GM18909 (cell line): Measurements from ENCODE around the gene RNF44.

ENCODE experiments used
- ATAC-seq: cut with Tn5 transposase; IDR thresholded peaks from one replicate; pipeline ENCODE4 v1.9.1; 2021; ENCODE audit warnings: mild to moderate bottlenecking; ENCODE audit not compliant: unreplicated experiment, poor library complexity

Gene RNF44

DNA sequence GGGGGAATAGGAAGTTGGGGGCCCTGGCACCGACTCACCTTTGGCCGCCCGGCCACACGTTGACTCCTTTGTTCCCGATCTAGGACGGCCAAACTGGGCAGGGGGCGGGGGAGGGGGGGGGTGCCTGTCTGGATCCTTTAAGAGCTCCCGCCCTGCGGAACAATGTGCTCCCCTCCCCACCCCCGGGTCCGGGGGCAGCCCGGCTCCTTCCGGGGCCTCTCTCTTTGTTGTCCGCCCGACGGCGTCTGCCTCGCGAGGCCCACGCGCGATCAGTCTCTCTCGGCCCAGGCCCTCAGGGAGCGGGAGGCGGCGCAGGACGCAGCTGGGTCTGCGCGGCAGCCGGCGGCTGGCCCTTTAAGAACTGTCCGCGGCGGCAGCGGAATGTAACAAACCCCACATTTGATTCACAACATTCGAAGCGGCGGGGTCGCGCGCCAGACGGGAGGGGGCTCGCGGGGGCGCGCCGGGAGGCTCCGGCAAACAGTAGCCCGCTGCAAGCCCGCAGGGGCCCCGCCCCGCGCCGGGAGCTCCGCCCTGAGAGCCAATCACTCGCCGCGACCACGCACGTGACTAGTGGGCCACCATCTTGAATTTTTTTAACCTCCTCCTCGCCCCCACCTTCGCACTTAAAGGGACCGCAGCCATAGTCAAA is at the start of gene RNF44:
TSS of gene RNF44 (minus strand) at position 501 of the 652 bp plus-strand sequence. CDS start 4,930 bp downstream, outside the sequence.
- peak; percentile 56 for ATAC-seq

DNA sequence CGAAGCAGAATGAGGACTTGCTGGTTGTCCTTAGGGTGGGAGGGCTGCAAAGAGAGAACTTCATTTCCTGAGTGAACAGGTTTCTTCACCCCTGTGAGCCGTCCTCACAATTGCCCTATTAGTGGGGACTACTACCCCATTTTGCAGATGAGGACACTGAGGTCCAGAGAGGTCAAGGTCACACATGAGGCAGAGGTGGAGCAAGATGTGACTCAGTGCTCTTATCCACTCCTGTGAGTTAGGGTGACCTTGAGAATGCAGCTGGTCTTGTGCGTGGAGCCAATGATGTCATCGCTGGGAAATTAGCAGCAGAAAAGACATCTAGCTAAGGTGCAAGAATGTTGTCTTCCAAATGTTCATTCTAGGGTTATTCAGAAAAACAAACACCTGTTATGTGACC is 45.9 kb upstream of the RNF44 start:
- no peak for ATAC-seq

DNA sequence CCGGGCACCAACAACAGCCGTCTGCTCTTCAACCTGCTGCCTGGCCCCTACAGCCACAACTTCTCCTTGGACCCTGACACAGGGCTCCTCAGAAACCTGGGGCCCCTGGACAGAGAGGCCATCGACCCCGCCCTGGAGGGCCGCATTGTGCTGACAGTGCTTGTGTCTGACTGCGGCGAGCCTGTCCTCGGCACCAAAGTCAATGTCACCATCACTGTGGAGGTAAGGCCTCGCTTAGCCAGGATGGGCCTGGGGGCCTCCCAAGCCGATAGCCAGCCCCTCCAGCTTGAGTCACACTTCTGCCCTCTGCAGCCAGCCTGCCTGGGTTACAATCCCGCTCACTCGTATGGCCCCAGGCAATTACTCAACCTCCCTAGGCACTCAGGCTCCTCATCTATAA is 44.2 kb upstream of the RNF44 start:
- no peak for ATAC-seq

DNA sequence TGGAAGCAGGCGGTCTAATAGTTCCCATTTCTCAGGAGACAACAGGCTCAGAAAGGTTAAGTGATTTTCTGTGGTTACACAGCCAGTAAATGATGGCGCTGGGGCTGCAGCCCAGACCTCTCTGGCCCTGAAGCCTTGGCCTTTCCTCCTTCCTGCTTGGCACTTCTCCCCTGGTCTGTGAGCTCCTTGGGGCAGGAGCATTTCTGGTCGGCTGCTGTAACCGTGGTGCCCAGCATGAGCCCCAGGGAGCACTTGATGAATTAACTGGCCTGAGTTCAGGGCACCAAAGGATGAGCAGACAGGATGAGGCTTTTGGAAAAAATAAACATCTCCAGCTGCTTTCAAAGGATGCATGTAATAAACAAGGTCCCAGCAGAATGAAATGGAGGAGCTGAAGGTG is 42.1 kb upstream of the RNF44 start:
- no peak for ATAC-seq

DNA sequence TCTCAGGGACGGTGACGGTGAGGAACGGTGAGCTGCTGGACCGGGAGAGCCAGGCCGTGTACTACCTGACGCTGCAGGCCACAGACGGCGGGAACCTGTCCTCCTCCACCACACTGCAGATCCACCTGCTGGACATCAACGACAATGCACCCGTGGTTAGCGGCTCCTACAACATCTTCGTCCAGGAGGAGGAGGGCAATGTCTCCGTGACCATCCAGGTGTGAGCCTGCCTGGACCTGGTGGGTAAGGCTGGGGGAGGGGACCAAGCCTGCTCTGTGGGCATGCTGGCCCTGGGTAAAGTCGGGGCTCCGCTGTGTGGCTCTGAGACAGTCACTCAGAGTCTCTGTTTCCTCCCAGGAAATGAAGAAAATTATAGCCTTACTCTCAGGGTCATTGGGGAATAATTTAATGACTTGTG is 41.2 kb upstream of the RNF44 start:
- no peak for ATAC-seq

DNA sequence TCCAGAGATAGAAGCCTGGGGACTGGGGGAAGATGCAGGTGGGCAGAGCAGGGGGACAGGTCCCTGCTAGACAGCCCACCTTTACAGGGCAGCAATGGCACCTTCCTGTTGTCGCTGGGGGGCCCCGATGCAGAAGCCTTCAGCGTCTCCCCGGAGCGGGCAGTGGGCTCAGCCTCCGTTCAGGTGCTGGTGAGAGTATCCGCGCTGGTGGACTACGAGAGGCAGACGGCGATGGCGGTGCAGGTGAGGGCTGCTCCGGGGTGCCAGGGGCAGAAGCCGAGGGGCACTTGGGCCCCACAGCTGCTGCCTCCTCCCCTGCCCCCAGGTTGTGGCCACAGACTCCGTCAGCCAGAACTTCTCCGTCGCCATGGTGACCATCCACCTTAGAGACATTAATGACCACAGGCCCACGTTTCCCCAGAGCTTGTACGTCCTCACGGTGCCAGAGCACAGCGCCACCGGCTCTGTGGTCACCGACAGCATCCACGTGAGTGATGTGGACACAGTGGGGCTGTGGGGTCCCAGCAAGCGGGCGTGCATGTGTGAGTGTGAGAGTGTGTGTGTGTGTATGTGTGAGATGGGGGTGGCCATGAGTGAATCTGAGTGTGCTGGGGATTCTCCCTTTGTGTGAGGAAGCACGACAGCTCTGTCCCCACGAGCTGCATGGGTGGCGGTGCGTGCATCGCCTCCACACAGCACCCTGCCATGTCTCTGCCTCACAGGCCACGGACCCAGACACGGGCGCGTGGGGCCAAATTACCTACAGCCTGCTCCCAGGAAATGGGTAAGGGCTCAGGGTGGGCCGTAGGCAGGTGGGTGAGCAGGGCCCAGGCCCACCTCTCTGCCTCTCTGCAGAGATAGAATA is 40.3 kb upstream of the RNF44 start:
- no peak for ATAC-seq

DNA sequence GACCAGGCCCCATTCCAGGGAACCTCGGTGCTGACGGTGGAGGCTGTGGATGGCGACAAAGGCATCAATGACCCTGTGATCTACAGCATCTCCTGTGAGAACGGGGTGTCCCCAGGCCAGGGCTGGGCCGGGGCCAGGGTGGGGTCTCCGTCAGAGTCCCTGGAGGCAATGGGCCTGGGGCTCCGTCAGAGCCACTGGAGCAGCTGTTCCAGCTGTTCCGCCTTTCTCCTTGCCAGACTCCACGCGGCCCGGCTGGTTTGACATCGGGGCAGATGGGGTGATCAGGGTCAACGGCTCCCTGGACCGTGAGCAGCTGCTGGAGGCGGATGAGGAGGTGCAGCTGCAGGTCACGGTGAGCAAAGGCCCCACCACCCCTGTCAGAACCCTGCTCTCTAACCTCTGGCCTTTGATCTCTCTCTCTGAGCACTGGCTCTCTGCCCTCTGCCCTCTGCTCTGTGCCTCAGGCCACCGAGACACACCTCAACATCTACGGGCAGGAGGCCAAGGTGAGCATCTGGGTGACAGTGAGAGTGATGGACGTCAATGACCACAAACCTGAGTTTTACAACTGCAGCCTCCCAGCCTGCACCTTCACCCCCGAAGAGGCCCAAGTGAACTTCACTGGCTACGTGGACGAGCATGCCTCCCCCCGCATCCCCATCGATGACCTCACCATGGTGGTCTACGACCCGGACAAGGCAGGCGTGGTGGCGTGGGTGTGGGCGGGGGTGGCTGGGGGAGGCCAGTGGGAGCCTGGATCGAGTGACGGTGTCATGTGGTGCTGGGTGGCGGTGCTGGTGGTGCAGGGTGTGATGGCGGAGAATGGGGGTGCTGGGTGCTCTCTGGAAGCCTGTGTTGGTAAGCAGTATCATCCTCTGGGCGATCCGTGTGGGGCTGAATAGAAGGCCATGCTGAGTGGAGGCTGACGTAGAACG is 38.6 kb upstream of the RNF44 start:
- ATAC-seq: no peak

DNA sequence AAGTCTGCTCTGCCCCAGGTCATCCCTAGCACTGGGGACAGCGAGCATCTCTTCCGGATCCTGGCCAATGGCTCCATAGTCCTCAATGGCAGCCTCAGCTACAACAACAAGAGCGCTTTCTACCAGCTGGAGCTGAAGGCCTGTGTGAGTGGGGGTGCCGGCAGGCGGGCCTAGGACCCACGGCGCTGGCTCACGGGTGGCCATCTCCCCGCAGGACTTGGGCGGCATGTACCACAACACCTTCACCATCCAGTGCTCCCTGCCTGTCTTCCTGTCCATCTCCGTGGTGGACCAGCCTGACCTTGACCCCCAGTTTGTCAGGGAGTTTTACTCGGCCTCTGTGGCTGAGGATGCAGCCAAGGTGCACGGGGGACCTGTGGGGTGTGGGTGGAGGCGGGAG is 37.9 kb upstream of the RNF44 start:
- no peak for ATAC-seq

DNA sequence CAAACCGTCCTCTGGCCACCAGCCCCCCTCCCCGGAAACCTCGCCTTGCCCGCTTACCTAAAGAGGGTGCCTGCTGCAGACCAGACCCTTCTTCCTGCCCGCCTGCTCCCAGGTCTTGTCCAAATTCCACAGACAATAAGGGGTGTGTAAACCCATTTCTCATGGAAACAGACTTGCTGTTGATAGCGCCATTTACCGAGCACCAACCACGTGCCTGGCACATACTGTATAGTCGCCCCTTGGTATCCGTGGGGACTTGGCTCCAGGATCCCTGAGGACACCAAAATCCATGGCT is 37.0 kb upstream of the RNF44 start:
- ATAC-seq: no peak

DNA sequence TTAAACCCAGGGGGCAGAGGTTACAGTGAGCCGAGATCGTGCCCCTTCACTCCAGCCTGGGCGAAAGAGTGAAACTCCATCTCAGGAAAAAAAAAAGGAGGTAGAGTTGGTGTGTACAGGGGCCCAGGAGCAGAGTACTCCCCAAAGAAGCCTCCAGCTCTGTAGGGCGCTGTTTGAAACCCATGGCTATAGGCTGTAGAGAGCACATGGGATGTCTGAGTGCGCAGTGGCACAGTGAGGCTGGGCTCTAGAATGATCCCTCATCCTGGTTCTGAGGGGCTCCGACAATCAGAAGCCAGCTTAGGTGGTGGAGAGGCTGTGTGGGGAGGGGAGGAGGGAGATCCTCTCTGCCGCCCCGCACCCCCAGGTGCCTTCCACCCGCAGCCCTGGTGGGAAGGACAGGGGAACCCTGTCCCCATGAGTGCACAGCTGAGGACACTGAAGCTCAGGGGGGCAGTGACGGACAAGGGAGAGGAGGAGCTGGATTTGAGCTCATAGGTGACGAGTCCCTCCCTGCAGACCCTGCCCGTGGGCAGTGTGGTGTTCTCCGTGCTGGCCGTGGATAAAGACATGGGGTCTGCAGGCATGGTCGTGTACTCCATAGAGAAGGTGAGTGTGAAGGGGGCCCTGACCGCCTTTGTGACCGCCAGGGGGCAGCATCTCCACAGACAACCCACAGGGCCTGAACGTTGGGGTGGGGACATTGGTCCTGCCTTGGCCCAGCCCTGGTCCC is 36.5 kb upstream of the RNF44 start:
- ATAC-seq: no peak

DNA sequence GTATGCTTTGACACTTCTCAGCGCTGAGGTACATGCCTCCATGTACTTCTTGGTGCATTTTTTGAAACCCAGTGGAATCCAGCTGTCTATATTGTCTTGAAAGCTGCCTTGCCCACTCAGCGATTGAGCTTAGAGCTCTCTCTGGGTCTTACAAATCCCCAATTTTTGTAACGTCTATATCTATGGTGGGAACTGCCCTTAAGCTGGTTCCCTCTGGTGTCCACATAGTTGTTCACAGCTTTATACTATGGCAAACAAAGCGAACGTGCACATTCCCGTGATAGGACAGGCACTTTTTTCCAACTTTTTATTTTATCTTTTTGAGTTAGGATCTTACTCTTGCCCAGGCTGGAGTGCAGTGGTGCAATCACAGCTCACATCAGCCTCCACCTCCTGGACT is 32.8 kb upstream of the RNF44 start:
- no peak for ATAC-seq

DNA sequence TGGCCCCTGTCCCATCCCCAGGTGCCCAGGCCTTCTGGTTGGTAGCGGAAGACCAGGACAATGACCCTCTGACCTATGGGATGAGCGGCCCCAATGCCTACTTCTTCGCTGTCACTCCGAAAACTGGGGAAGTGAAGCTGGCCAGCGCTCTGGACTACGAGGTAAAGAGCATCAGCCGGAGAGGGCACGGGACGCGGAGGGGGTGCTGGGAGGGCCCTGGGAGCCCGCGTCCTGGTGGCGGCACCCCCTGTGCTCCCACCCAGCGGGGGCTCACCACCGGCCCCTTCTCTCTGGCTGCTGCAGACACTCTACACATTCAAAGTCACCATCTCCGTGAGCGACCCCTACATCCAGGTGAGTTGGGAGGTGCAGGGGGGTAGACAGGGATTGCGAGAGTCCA is 31.5 kb upstream of the RNF44 start:
- no peak for ATAC-seq

DNA sequence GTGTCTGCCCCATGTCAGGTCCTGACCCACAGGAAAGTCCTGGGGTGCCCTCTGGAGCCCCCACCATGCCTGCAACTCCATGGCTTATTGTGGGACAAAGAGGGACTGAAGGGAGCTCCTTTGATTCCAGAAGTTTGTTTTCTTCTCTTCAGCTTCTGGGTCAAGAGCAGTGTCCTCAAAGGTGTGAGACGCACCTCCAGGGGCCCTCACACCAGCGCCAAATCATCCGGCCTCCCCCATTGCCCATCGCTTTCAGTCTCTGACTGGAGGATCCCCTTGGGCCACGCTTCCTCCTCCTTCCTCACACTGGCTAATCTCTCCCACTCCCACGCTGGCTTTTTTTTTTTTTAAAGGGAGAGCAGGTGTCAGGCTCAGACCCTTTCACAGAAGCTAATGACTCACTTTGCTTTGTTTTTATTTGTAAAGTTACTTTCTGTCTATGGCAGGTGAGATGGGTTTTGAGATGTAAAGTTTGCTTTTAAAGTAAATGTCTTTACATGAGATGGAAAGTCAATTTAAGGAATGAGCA is 28.6 kb upstream of the RNF44 start:
- no peak for ATAC-seq

DNA sequence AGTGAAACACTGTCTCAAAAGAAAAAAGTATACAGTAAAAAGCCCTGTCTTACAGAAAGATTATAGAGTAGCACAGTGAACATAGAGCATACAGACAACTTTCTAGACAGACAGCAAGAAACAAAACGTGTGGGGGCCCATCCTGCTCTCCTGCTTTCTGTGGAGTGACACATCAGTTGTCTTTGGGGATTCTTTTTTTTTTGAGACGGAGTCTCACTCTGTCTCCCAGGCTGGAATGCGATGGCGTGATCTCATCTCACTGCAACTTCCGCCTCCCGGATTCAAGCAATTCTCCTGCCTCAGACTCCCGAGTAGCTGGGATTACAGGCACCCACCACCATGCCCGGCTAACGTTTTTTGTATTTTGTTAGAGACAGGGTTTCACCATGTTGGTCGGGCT is 26.8 kb upstream of the RNF44 start:
- no peak for ATAC-seq

DNA sequence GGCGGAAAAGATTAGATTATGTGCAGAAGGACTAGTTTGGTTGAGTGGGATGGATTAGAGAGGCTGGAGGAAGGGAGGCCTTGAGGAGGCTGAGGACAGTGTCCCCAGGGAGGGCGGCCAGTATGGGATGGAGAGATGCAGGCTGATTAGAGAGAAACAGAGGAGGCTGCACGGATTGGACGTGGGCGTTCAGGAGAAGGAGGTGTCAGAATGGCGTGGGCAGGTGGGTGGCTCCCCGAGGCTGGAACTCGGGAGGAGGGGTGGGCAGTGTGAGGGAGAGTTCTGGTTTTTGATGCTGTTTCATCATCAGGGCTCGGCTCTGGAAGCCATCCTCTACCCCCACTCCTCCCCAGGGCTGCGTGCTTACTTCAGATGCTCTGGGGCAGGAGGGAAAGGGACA is 25.0 kb upstream of the RNF44 start:
- no peak for ATAC-seq

DNA sequence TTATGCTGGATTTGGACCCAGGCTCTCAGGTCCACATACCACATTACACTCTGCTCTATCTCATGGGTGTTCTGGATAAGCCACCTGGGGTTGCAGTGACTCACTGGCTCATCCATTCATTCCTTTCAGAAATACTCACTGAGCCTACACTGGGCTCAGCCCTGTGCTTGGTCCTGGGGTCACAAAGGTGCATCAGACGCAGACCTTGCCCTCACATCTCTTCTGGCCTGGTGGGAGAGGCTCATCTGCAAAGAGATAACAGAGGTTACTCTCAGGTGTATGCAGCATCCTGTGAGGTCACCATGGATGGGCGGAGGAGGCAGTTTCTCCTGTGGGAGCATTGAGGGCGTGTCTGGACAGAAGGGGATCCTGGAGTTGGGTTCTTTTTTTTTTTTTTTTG is 24.1 kb upstream of the RNF44 start:
- no peak for ATAC-seq

DNA sequence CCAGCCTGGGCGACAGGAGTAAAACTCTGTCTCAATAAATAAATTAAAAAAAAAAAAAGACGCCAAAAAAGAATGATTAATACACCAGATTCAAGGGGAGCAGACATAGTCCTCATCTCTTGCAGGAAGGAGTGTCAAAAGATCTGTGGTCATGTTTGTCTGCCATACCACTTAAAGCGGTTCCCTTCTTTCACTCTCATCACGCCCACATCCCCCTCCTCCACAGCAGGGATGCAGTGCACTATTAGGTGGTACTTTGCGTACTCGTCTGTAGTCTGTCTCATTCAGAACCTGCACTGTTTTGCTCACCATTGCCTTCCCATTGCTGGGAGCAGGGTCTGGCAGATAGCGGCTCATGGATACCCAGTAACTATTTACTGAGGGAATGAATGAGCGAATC is 23.2 kb upstream of the RNF44 start:
- ATAC-seq: no peak

DNA sequence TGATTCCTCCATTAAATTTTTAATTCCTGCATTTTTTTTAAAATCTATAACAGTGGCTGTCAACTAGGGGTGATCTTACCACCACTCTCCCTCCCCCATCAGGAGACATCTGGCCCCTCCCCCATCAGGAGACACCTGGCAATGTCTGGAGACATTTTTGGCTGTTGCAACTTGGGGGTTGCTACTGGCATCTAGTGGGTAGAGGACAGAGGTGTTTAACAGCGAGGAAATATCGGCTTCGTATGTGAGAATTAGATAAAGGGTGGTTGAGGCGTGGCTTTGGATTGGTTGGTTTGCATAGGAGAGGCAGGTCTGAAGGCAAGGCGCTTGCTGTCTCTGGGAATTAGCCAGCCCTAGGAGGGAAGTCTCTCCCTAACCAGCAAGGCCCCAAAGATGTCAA is 22.5 kb upstream of the RNF44 start:
- ATAC-seq: no peak

DNA sequence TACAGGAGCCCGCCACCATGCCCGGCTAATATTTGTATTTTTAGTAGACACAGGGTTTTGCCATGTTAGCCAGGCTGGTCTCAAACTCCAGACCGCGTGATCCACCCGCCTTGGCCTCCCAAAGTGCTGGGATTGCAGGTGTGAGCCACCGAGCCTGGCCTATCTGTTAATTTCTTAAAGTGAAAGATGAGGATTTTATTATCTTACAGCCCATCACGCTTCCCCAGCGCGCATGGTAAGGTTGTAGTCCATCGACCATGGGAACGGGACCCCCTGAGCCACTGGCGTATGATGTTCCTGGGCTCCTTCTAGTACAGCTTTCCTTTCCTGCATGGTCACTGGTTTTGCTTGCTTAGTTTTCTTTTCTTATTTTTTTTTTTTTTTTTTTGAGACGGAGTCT is 20.6 kb upstream of the RNF44 start:
- no peak for ATAC-seq
